ENCODE results near the gene SF1. TPM values are rescaled to one million over a fixed set of nuclear protein-coding genes. Genes with fewer than 3 reads are reported as not detected.

Gene SF1
- total and polyA plus RNA-seq, 9 of the 15 experiments (the other 6 are each of a cell fraction or from before 2014, with no cell fraction given) = 13.1 to 334 (median 111) TPM

GRCh38 chr11:64743591-64744543, 34.5 kb downstream of the SF1 start, which contains the start of gene RASGRP2 (continued):
- TF ChIP-seq ZNF318 (IDR thresholded peaks at IDR 0.05; ENCODE audit: borderline replicate concordance in 1 of 2, low read depth in 1 of 2) = no peak
- TF ChIP-seq HLTF (IDR thresholded peaks at IDR 0.05) = 0 out of 2 replicates have a peak, but pooled peaks have one; percentile 66
- TF ChIP-seq ZBTB40 (IDR thresholded peaks at IDR 0.05) = peak; percentile 11; the same call in 1 of the 2 replicates
- no peak for TF ChIP-seq ZBTB40 (CRISPR knock-in tag; IDR thresholded peaks at IDR 0.05)
- TF ChIP-seq THAP7 (CRISPR knock-in tag; IDR thresholded peaks at IDR 0.05) = no peak
- TF ChIP-seq GTF2F1 (IDR thresholded peaks at IDR 0.05; ENCODE audit: low read depth, low read length) = no peak

Measured in K562 (cell line).